ENCODE data around the gene UBE2D2. TPM values are rescaled to one million over a fixed set of nuclear protein-coding genes. Genes with fewer than 3 reads are reported as not detected.

UBE2D2 gene
- total and polyA plus RNA-seq, 2 donors (not counting 1 experiment from before 2014, with no cell fraction given): 64.3 to 168 TPM

GRCh38 chr5:139671096-139671841, 110.1 kb downstream of the UBE2D2 start:
- peak overlapping the region; percentile 94 for H3K4me2 ChIP-seq (replicated peaks; ENCODE audit: low read depth, low read length, poor library complexity, severe bottlenecking)
- no peaks in the 10 kb centered on the region for H3K27me3 Mint-ChIP-seq
- peaks cover 83 to 94% of the 10 kb centered on the region in 2 donors for H3K4me1 ChIP-seq (ENCODE audit: control insufficient read depth in 2 of 2, insufficient read depth in 2 of 2, low read length in 2 of 2)
- H3K9me3 Mint-ChIP-seq (ENCODE audit: insufficient read depth): no peaks in the 10 kb centered on the region
- ATAC-seq (ENCODE audit: low read depth) (no peak), DNase-seq (peak; percentile 51)
- ChIA-PET POLR2A (interaction anchor here (0.6 to 9.7 kb wide), 10 partner anchors 11 to 94 kb away, joined by 3 to 266 read pairs (median 18); partner anchors contain the start of gene CXXC5), CTCF (interaction anchor here (0.9 to 11.4 kb wide), 10 partner anchors 8 to 104 kb away, joined by 3 to 215 read pairs (median 7); partner anchors contain the start of gene CXXC5)
- peaks cover 97% of the 10 kb centered on the region for H3K79me2 ChIP-seq (ENCODE audit: control insufficient read depth, insufficient read depth, low read length)
- TF ChIP-seq EZH2 (IDR thresholded peaks at IDR 0.05; ENCODE audit: borderline replicate concordance, insufficient read depth, low read depth, low read length, poor library complexity, severe bottlenecking): no peak
- TF ChIP-seq, protein P1, sequence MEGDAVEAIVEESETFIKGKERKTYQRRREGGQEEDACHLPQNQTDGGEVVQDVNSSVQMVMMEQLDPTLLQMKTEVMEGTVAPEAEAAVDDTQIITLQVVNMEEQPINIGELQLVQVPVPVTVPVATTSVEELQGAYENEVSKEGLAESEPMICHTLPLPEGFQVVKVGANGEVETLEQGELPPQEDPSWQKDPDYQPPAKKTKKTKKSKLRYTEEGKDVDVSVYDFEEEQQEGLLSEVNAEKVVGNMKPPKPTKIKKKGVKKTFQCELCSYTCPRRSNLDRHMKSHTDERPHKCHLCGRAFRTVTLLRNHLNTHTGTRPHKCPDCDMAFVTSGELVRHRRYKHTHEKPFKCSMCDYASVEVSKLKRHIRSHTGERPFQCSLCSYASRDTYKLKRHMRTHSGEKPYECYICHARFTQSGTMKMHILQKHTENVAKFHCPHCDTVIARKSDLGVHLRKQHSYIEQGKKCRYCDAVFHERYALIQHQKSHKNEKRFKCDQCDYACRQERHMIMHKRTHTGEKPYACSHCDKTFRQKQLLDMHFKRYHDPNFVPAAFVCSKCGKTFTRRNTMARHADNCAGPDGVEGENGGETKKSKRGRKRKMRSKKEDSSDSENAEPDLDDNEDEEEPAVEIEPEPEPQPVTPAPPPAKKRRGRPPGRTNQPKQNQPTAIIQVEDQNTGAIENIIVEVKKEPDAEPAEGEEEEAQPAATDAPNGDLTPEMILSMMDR (IDR thresholded peaks at IDR 0.05): no peak
- peak overlapping the region; percentile 95 for H3K27ac Mint-ChIP-seq
- H2AFZ ChIP-seq (ENCODE audit: insufficient read depth, low read depth, low read length, poor library complexity, severe bottlenecking): no peak overlapping the region
- no peaks in the 10 kb centered on the region for H3K9me3 ChIP-seq (ENCODE audit: control extremely low read depth in 1 of 3, control insufficient read depth in 2 of 3, insufficient read depth in 1 of 3, low read length in 2 of 3)
- peak overlapping the region; percentile 70 for H3K9ac ChIP-seq (ENCODE audit: low read length)
- H3K4me3 Mint-ChIP-seq: peak overlapping the region; percentile 86
- WGBS (ENCODE audit: insufficient coverage): 1% methylated on average over 16 of the region's 20 CpGs
- H3K4me1 Mint-ChIP-seq: peaks cover 83% of the 10 kb centered on the region
- H4K20me1 ChIP-seq (ENCODE audit: control insufficient read depth, insufficient read depth, low read length, poor library complexity, severe bottlenecking): peaks cover 92% of the 10 kb centered on the region
- peaks cover 0 to 27% of the 10 kb centered on the region in 2 experiments for H3K36me3 ChIP-seq (replicated peaks in 1 of 2; ENCODE audit: control extremely low read depth in 1 of 2, control insufficient read depth in 1 of 2, extremely low read depth in 1 of 2, insufficient read depth in 2 of 2, low read length in 1 of 2)
- intact Hi-C loops (cut with micrococcal nuclease): loop anchor here (2.0 kb wide), 1 partner anchor 40 kb away; no protein-coding TSS in a partner anchor
- peak overlapping the region; percentile 89 to 90 for H3K27ac ChIP-seq (ENCODE audit: low read length in 2 of 2)
- H3K27me3 ChIP-seq (replicated peaks in 1 of 4; ENCODE audit: control extremely low read depth in 1 of 4, control insufficient read depth in 3 of 4, insufficient read depth in 4 of 4, low read length in 3 of 4): no peaks in the 10 kb centered on the region
- H3K4me3 ChIP-seq (ENCODE audit: control extremely low read depth in 1 of 5, extremely low read depth in 1 of 5, insufficient read depth in 1 of 5, low read depth in 2 of 5, low read length in 4 of 5): peak overlapping the region in 4 of 5 experiments; percentile 40 to 71 (median 52)

- H3K4me2 ChIP-seq (replicated peaks; ENCODE audit: low read depth, low read length, poor library complexity, severe bottlenecking): peak overlapping the region; percentile 13
- peaks cover 96% of the 10 kb centered on the region for H3K79me2 ChIP-seq (ENCODE audit: control insufficient read depth, insufficient read depth, low read length)
- H3K36me3 ChIP-seq (replicated peaks in 1 of 2; ENCODE audit: control extremely low read depth in 1 of 2, control insufficient read depth in 1 of 2, extremely low read depth in 1 of 2, insufficient read depth in 2 of 2, low read length in 1 of 2): peaks cover 0 to 46% of the 10 kb centered on the region in 2 experiments
- 97% methylated on average over 4 of the region's 4 CpGs for WGBS (ENCODE audit: insufficient coverage)
- Mint-ChIP-seq H3K4me3 (no peak overlapping the region), H3K27ac (peak overlapping the region; percentile 78), H3K9me3 (ENCODE audit: insufficient read depth) (no peaks in the 10 kb centered on the region), H3K27me3 (no peaks in the 10 kb centered on the region), H3K4me1 (peaks cover 76% of the 10 kb centered on the region)
- ChIA-PET POLR2A (interaction anchor here (0.6 to 1.0 kb wide), 3 partner anchors 10 to 37 kb away, joined by 3 read pairs; no protein-coding TSS in a partner anchor), CTCF (interaction anchor here (1.0 to 1.8 kb wide), 8 partner anchors 12 to 41 kb away, joined by 3 to 8 read pairs (median 4); partner anchors contain the start of gene CXXC5)
- TF ChIP-seq, protein P1 (IDR thresholded peaks at IDR 0.05): no peak
- TF ChIP-seq EZH2 (IDR thresholded peaks at IDR 0.05; ENCODE audit: borderline replicate concordance, insufficient read depth, low read depth, low read length, poor library complexity, severe bottlenecking): no peak
- H3K4me1 ChIP-seq (ENCODE audit: control insufficient read depth in 2 of 2, insufficient read depth in 2 of 2, low read length in 2 of 2): peaks cover 50 to 69% of the 10 kb centered on the region in 2 donors
- DNase-seq (no peak), ATAC-seq (ENCODE audit: low read depth) (no peak)
- intact Hi-C loops (cut with micrococcal nuclease): no loop called here
- no peak overlapping the region for H2AFZ ChIP-seq (ENCODE audit: insufficient read depth, low read depth, low read length, poor library complexity, severe bottlenecking)
- no peaks in the 10 kb centered on the region for H3K27me3 ChIP-seq (replicated peaks in 1 of 4; ENCODE audit: control extremely low read depth in 1 of 4, control insufficient read depth in 3 of 4, insufficient read depth in 4 of 4, low read length in 3 of 4)
- no peaks in the 10 kb centered on the region for H3K9me3 ChIP-seq (ENCODE audit: control extremely low read depth in 1 of 3, control insufficient read depth in 2 of 3, insufficient read depth in 1 of 3, low read length in 2 of 3)
- no peak overlapping the region for H3K4me3 ChIP-seq (ENCODE audit: control extremely low read depth in 1 of 5, extremely low read depth in 1 of 5, insufficient read depth in 1 of 5, low read depth in 2 of 5, low read length in 4 of 5)
- peaks cover 94% of the 10 kb centered on the region for H4K20me1 ChIP-seq (ENCODE audit: control insufficient read depth, insufficient read depth, low read length, poor library complexity, severe bottlenecking)
- peak overlapping the region; percentile 15 for H3K9ac ChIP-seq (ENCODE audit: low read length)
- peak overlapping the region in 1 of 2 donors; percentile 74 for H3K27ac ChIP-seq (ENCODE audit: low read length in 2 of 2)
Observed at GRCh38 chr5:139675213-139675612, 114.1 kb downstream of the UBE2D2 start.

All from B cell (primary cell).